ENCODE data around the gene SPINT2. TPM values are rescaled to one million over a fixed set of nuclear protein-coding genes. Genes with fewer than 3 reads are reported as not detected.

SPINT2 gene
- total and polyA plus RNA-seq, 11 donors: 3.5 to 27.7 (median 14.6) TPM

DNA sequence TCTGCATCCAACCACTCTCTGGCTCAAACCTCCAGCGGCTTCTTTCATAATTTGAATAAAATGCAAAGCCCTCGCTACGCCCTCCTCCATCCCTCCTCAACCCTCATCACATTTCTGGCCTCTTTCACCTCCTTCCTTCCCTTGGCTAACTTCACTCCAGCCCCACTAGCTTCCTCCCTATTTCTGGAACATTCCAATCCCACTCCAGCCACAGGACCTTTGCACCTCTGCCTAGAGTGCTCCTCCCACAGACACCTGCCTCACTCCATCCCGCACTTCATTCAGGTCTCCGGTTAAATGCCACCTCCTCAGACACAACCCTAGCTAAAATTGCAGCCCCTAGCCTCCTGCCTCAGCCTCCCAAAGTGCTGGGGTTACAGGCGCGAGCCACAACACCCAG lies 32.5 kb upstream of the SPINT2 start:
- 91 to 94% (median 92%) methylated on average over 7 of the region's 7 CpGs for WGBS, 4 donors
- H3K27me3 ChIP-seq: peaks cover 15 to 43% (median 24%) of the 10 kb centered on the region in 9 donors
- intact Hi-C loops (cut with DNase I): loop anchor here in 8 of 10 donors (5.0 to 10.0 kb wide), 6 partner anchors 87 to 335 kb away; partner anchors contain the start of genes SIPA1L3 (in 2 of the 8) and WDR87 (in 2 of the 8)
- H3K4me3 ChIP-seq: no peak overlapping the region
- DNase-seq: no peak
- no peak for TF ChIP-seq POLR2A (IDR thresholded peaks at IDR 0.05)
- TF ChIP-seq, protein P1, sequence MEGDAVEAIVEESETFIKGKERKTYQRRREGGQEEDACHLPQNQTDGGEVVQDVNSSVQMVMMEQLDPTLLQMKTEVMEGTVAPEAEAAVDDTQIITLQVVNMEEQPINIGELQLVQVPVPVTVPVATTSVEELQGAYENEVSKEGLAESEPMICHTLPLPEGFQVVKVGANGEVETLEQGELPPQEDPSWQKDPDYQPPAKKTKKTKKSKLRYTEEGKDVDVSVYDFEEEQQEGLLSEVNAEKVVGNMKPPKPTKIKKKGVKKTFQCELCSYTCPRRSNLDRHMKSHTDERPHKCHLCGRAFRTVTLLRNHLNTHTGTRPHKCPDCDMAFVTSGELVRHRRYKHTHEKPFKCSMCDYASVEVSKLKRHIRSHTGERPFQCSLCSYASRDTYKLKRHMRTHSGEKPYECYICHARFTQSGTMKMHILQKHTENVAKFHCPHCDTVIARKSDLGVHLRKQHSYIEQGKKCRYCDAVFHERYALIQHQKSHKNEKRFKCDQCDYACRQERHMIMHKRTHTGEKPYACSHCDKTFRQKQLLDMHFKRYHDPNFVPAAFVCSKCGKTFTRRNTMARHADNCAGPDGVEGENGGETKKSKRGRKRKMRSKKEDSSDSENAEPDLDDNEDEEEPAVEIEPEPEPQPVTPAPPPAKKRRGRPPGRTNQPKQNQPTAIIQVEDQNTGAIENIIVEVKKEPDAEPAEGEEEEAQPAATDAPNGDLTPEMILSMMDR (IDR thresholded peaks at IDR 0.05): no peak
- no peaks in the 10 kb centered on the region for H3K36me3 ChIP-seq
- no peaks in the 10 kb centered on the region for H3K9me3 ChIP-seq
- no peak overlapping the region for H3K27ac ChIP-seq
- peaks cover 7 to 14% (median 11%) of the 10 kb centered on the region in 12 donors for H3K4me1 ChIP-seq
- no peak for ATAC-seq

DNA sequence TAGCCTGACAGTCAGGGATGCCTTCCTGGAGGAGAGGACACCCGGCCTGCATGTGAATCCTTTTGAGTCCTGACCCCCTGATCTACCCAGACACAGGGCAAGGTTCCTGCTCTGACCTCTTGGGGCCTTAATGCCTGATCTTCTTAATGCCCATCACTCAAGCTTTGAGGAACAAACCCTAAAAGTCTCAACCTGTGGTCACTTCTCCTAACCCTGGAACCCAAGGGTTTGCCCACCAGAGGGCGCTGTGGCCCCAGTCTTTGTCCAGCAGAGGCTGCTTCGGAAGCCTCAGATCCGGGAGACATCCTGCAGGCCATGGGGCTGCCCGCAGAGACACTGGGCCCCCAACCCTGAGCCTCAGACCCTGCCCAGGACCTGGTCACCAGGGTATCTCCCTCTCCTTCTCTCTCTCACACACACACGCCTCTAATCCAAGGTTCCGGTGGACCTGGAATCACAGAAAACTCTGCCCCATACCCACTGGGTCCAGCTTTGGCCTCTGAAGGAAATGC lies 30.6 kb upstream of the SPINT2 start:
- ATAC-seq (peak; percentile 69 to 72 (median 70)), DNase-seq (peak; percentile 70 to 91 (median 80))
- Histone ChIP-seq H3K27me3 (peaks cover 5 to 25% (median 5%) of the 10 kb centered on the region in 9 donors), H3K4me3 (no peak overlapping the region), H3K9me3 (no peaks in the 10 kb centered on the region), H3K27ac (no peak overlapping the region), H3K4me1 (peaks cover 4 to 9% (median 5%) of the 10 kb centered on the region in 12 donors), H3K36me3 (no peaks in the 10 kb centered on the region)
- intact Hi-C loops (cut with DNase I): loop anchor here in 8 of 10 donors (2.0 to 10.0 kb wide), 7 partner anchors 89 to 336 kb away; partner anchors contain the start of genes SIPA1L3 (in 2 of the 8), WDR87 (in 2 of the 8) and CATSPERG (in 1 of the 8)
- TF ChIP-seq, protein P1 (IDR thresholded peaks at IDR 0.05): peak; percentile 68 to 90 (median 82)
- no peak for TF ChIP-seq POLR2A (IDR thresholded peaks at IDR 0.05)
- WGBS, 4 donors: 22 to 29% (median 27%) methylated on average over 6 to 7 of the region's 7 CpGs

DNA sequence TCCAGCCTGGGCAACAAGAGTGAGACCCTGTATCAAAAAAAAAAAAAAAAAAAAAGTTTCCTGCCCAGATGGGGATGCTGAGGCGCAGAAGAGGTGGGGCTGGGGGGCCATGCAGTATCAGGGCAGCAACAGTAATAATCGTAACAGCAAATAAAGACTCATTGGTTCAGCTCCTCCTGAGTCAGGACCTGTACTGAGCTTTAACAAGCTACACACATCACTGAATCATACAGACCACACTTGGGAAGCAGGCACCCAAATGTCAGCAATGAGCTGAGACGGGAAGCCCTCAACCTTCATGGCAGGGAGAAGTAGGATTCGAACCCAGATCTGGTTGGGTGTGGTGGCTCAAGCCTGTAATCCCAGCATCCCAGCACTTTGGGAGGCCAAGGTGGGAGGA lies 29.8 kb upstream of the SPINT2 start:
- Histone ChIP-seq H3K36me3 (no peaks in the 10 kb centered on the region), H3K4me3 (no peak overlapping the region), H3K9me3 (no peaks in the 10 kb centered on the region), H3K4me1 (peaks cover 0 to 3% (median 0%) of the 10 kb centered on the region in 12 donors), H3K27ac (no peak overlapping the region), H3K27me3 (peaks cover 0 to 18% (median 0%) of the 10 kb centered on the region in 9 donors)
- no peak for TF ChIP-seq POLR2A (IDR thresholded peaks at IDR 0.05)
- TF ChIP-seq, protein P1 (IDR thresholded peaks at IDR 0.05): no peak
- DNase-seq (no peak), ATAC-seq (no peak)
- intact Hi-C loops (cut with DNase I): loop anchor here in 8 of 10 donors (2.0 to 10.0 kb wide), 7 partner anchors 90 to 337 kb away; partner anchors contain the start of genes SIPA1L3 (in 2 of the 8), WDR87 (in 2 of the 8) and CATSPERG (in 1 of the 8)
- WGBS, 4 donors: 79 to 99% (median 95%) methylated on average over 4 of the region's 4 CpGs

DNA sequence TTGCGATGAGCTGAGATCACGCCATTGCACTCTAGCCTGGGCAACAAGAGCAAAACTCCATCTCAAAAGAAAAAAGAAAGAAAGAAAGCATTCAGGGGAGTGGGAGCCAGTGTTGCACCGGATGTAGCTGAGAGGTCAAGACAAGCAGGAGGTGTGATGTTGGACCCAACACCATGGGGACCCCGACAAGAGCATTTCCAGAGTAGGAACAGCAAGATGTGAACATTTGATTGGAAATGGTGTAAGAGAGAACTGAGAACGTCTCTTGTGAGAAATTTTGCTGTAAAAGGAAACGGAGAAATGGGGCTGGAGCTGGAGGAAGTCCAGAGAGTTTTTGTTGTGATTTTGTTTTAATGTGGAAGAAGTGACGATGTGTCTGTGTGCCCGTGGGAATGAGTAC lies 24.6 kb upstream of the SPINT2 start:
- ATAC-seq: no peak
- TF ChIP-seq POLR2A (IDR thresholded peaks at IDR 0.05): no peak
- TF ChIP-seq, protein P1 (IDR thresholded peaks at IDR 0.05): no peak
- no peak for DNase-seq
- H3K27me3 ChIP-seq: no peaks in the 10 kb centered on the region
- peak overlapping the region in 2 of 12 donors; percentile 34 to 38 for H3K27ac ChIP-seq
- peaks cover 0 to 10% (median 5%) of the 10 kb centered on the region in 12 donors for H3K4me1 ChIP-seq
- intact Hi-C loops (cut with DNase I): loop anchor here in 7 of 10 donors (2.0 to 10.0 kb wide), 5 partner anchors 89 to 335 kb away; partner anchors contain the start of genes SIPA1L3 (in 3 of the 7) and WDR87 (in 3 of the 7)
- no peak overlapping the region for H3K4me3 ChIP-seq
- no peaks in the 10 kb centered on the region for H3K36me3 ChIP-seq
- no peaks in the 10 kb centered on the region for H3K9me3 ChIP-seq
- WGBS, 4 donors: 53 to 65% (median 62%) methylated on average over 8 of the region's 8 CpGs
